ENCODE results near the gene ARAF.

GRCh38 chrX:47564438-47565085 is 3.6 kb downstream of the ARAF start:
- no peak for TF ChIP-seq POLR2A (IDR thresholded peaks at IDR 0.05)
- no peak for TF ChIP-seq CTCF (IDR thresholded peaks at IDR 0.05)

Measured in gastroesophageal sphincter (tissue), 3 donors.